CD14-positive monocyte (primary cell): ENCODE measurements around the gene RASD2. TPM values are rescaled to one million over a fixed set of nuclear protein-coding genes. Genes with fewer than 3 reads are reported as not detected.

Experiments
- DNase-seq, 3 donors: peaks; one replicate each; pipeline ENCODE4 v3.0.0-alpha.2; 2011 to 2022
- H2AFZ ChIP-seq: 2 replicates; pipeline ENCODE4 v1.6.0; 2012; ENCODE audit warnings: mild to moderate bottlenecking, low read depth, low read length, inconsistent platforms; ENCODE audit not compliant: insufficient read depth, poor library complexity, severe bottlenecking
- H3K27ac ChIP-seq, 2 donors: 1 replicate in 1 of 2; 2 replicates in 1 of 2; pipeline ENCODE4 v1.5.1; 2012 to 2013; ENCODE audit warnings: low read length in 2 of 2, control low read depth in 1 of 2, inconsistent platforms in 1 of 2, low read depth in 1 of 2, mild to moderate bottlenecking in 1 of 2
- H3K27me3 ChIP-seq, 2 donors: one replicate each; pipeline versions ENCODE4 v1.6.0 to v1.6.1; 2011 to 2013; ENCODE audit warnings: low read length in 2 of 2; ENCODE audit not compliant: control insufficient read depth in 2 of 2, insufficient read depth in 2 of 2
- H3K36me3 ChIP-seq, 2 donors: replicated peaks in 1 of 2; 1 replicate in 1 of 2; 2 replicates in 1 of 2; pipeline versions ENCODE4 v1.5.1 to v1.6.1; 2012 to 2013; ENCODE audit warnings: low read length in 2 of 2, control low read depth in 1 of 2, inconsistent platforms in 1 of 2, mild to moderate bottlenecking in 1 of 2; ENCODE audit not compliant: insufficient read depth in 2 of 2, control insufficient read depth in 1 of 2
- H3K4me1 ChIP-seq, 2 donors: 1 replicate in 1 of 2; 2 replicates in 1 of 2; pipeline versions ENCODE4 v1.5.1 to v1.6.1; 2012 to 2013; ENCODE audit warnings: low read length in 2 of 2, control low read depth in 1 of 2, inconsistent platforms in 1 of 2, mild to moderate bottlenecking in 1 of 2, moderate library complexity in 1 of 2; ENCODE audit not compliant: insufficient read depth in 2 of 2, control insufficient read depth in 1 of 2
- H3K4me2 ChIP-seq: replicated peaks from 2 replicates; pipeline ENCODE3; 2012; ENCODE audit warnings: low read length, moderate library complexity, mild to moderate bottlenecking; ENCODE audit not compliant: poor library complexity, severe bottlenecking; ENCODE audit errors: extremely low read depth
- H3K4me3 ChIP-seq, 3 experiments: fragments of 200-600 bp in 1 of 3; sonication (generic) in 1 of 3; replicated peaks in 1 of 3; 1 replicate in 2 of 3; 2 replicates in 1 of 3; pipeline ENCODE4 v1.5.1; 2011 to 2013; ENCODE audit warnings: low read length in 3 of 3, mild to moderate bottlenecking in 3 of 3, control low read depth in 2 of 3, low read depth in 2 of 3, inconsistent platforms in 1 of 3, moderate library complexity in 1 of 3
- H3K79me2 ChIP-seq: 2 replicates; pipeline ENCODE4 v1.6.0; 2012; ENCODE audit warnings: mild to moderate bottlenecking, control low read depth, inconsistent platforms, low read length, moderate library complexity; ENCODE audit not compliant: insufficient read depth
- H3K9ac ChIP-seq: 2 replicates; pipeline ENCODE4 v1.6.0; 2017; ENCODE audit warnings: low read length, mild to moderate bottlenecking; ENCODE audit not compliant: insufficient read depth, poor library complexity, severe bottlenecking
- H3K9me3 ChIP-seq, 2 donors: replicated peaks in 1 of 2; 1 replicate in 1 of 2; 2 replicates in 1 of 2; pipeline versions ENCODE4 v1.5.1 to v1.6.1; 2012 to 2013; ENCODE audit warnings: low read length in 2 of 2, control low read depth in 1 of 2; ENCODE audit not compliant: control insufficient read depth in 1 of 2, insufficient read depth in 1 of 2
- H4K20me1 ChIP-seq: 2 replicates; pipeline ENCODE4 v1.6.0; 2012; ENCODE audit warnings: mild to moderate bottlenecking, low read length, control low read depth, moderate library complexity; ENCODE audit not compliant: insufficient read depth
- H3K27ac Mint-ChIP-seq, 7 donors: one replicate each; pipeline ENCODE4 v1.8.0; 2020; ENCODE audit warnings: mild to moderate bottlenecking in 7 of 7, mixed read lengths in 7 of 7, moderate library complexity in 6 of 7, inconsistent platforms in 2 of 7
- H3K27me3 Mint-ChIP-seq, 3 donors: one replicate each; pipeline ENCODE4 v1.8.0; 2021 to 2022; ENCODE audit warnings: low read depth in 3 of 3, mild to moderate bottlenecking in 3 of 3, mixed read lengths in 3 of 3, moderate library complexity in 3 of 3, inconsistent platforms in 1 of 3
- H3K36me3 Mint-ChIP-seq, 2 donors: one replicate each; pipeline ENCODE4 v1.8.0; 2020; ENCODE audit warnings: mixed read lengths in 2 of 2, inconsistent platforms in 1 of 2, mild to moderate bottlenecking in 1 of 2
- H3K4me1 Mint-ChIP-seq: one replicate; pipeline ENCODE4 v1.8.0; 2020; ENCODE audit warnings: mild to moderate bottlenecking, mixed read lengths
- H3K4me3 Mint-ChIP-seq, 2 donors: one replicate each; pipeline ENCODE4 v1.8.0; 2020; ENCODE audit warnings: mild to moderate bottlenecking in 2 of 2, mixed read lengths in 2 of 2, moderate library complexity in 1 of 2
- H3K9me3 Mint-ChIP-seq, 7 donors: one replicate each; pipeline ENCODE4 v1.8.0; 2020 to 2022; ENCODE audit warnings: mixed read lengths in 7 of 7, mild to moderate bottlenecking in 6 of 7, moderate library complexity in 6 of 7, inconsistent platforms in 2 of 7
- CTCF ChIP-seq: fragments of 200-600 bp; IDR thresholded peaks from one replicate; pipeline ENCODE4 v1.8.0; 2022; ENCODE audit warnings: antibody characterized with exemption, mild to moderate bottlenecking
- WGBS: methylation state at CpG from one replicate; pipeline ENCODE4 v1.1.5; 2013; ENCODE audit warnings: missing lambda C conversion rate; ENCODE audit not compliant: insufficient coverage; 5-methylcytosine and 5-hydroxymethylcytosine counted together
- intact Hi-C, 2 donors: fragments of 100-400 bp; cut with micrococcal nuclease; formaldehyde crosslinking; loops; one replicate each; pipeline versions ENCODE4 v1.15.0 to v1.15.1; 2023
- polyA plus RNA-seq, 3 donors: library from polyadenylated mRNA; depleted of rRNA in 1 of 3; unstranded in 2 of 3; stranded (reverse) in 1 of 3; fragments of 300-500 nt in 2 of 3; fragments of >200 nt in 1 of 3; fragmentation: Illumina TruSeq in 2 of 3; gene quantifications; 1 replicate in 2 of 3; 2 replicates in 1 of 3; pipeline ENCODE4 v1.2.3, GENCODE V29; 2012 to 2021

RASD2 gene
- polyA plus RNA-seq, 3 donors: 0.29 TPM; not detected in 2

- no peak for DNase-seq
- H3K36me3 Mint-ChIP-seq: no peaks in the 10 kb centered on the region
- Histone ChIP-seq H2AFZ (no peak overlapping the region), H3K27ac (no peak overlapping the region), H4K20me1 (no peaks in the 10 kb centered on the region), H3K4me1 (peaks cover 10 to 16% of the 10 kb centered on the region in 2 donors), H3K9ac (no peak overlapping the region), H3K27me3 (peaks cover 0 to 9% of the 10 kb centered on the region in 2 donors), H3K4me2 (no peak overlapping the region), H3K79me2 (no peaks in the 10 kb centered on the region), H3K9me3 (no peaks in the 10 kb centered on the region), H3K36me3 (no peaks in the 10 kb centered on the region), H3K4me3 (no peak overlapping the region)
- no peak for TF ChIP-seq CTCF
- WGBS: 96% methylated on average over 4 of the region's 10 CpGs
- H3K27me3 Mint-ChIP-seq: peaks cover 3 to 11% (median 4%) of the 10 kb centered on the region in 3 donors
- intact Hi-C loops: no loop called here
- H3K9me3 Mint-ChIP-seq: no peaks in the 10 kb centered on the region
- no peak overlapping the region for H3K27ac Mint-ChIP-seq
- H3K4me1 Mint-ChIP-seq: peaks cover 16% of the 10 kb centered on the region
- no peak overlapping the region for H3K4me3 Mint-ChIP-seq
These were observed 31.2 kb upstream of the RASD2 start for GRCh38 chr22:35509451-35509850.

- Mint-ChIP-seq H3K4me3 (no peak overlapping the region), H3K27me3 (peaks cover 3 to 11% (median 4%) of the 10 kb centered on the region in 3 donors), H3K36me3 (no peaks in the 10 kb centered on the region), H3K9me3 (no peaks in the 10 kb centered on the region), H3K4me1 (peaks cover 16% of the 10 kb centered on the region), H3K27ac (peak overlapping the region in 1 of 7 donors; percentile 55)
- no peak for DNase-seq
- no peak overlapping the region for H3K4me2 ChIP-seq
- no peak overlapping the region for H2AFZ ChIP-seq
- H3K27me3 ChIP-seq: peaks cover 0 to 9% of the 10 kb centered on the region in 2 donors
- no peak for TF ChIP-seq CTCF
- H3K4me3 ChIP-seq: no peak overlapping the region
- intact Hi-C loops: no loop called here
- H3K27ac ChIP-seq: no peak overlapping the region
- H3K79me2 ChIP-seq: no peaks in the 10 kb centered on the region
- no peaks in the 10 kb centered on the region for H4K20me1 ChIP-seq
- H3K4me1 ChIP-seq: peaks cover 10 to 16% of the 10 kb centered on the region in 2 donors
- no CpG with 5 or more reads among the region's 2 CpGs for WGBS
- no peaks in the 10 kb centered on the region for H3K36me3 ChIP-seq
- H3K9ac ChIP-seq: no peak overlapping the region
- no peaks in the 10 kb centered on the region for H3K9me3 ChIP-seq
These were observed 30.7 kb upstream of the RASD2 start for GRCh38 chr22:35509960-35510359.
